ENCODE measurements around the gene RMND5A.

The RMND5A gene

GRCh38 chr2:86768189-86768949, 48.3 kb downstream of the RMND5A start:
- DNase-seq = no peak

GRCh38 chr2:86769838-86770237, 49.7 kb downstream of the RMND5A start:
- no peak for DNase-seq

GRCh38 chr2:86770816-86771301, 50.8 kb downstream of the RMND5A start:
- DNase-seq = no peak

GRCh38 chr2:86772611-86773010, 52.5 kb downstream of the RMND5A start:
- DNase-seq = no peak

GRCh38 chr2:86774862-86775261, 54.8 kb downstream of the RMND5A start:
- no peak for DNase-seq

- DNase-seq = no peak
Measured at GRCh38 chr2:86775338-86775737, 55.2 kb downstream of the RMND5A start.

- no peak for DNase-seq
Measured at GRCh38 chr2:86776532-86776931, 56.4 kb downstream of the RMND5A start.

GRCh38 chr2:86778957-86779356, 58.9 kb downstream of the RMND5A start:
- DNase-seq = no peak

GRCh38 chr2:86779971-86780370, 59.9 kb downstream of the RMND5A start:
- no peak for DNase-seq

- no peak for DNase-seq
Measured at GRCh38 chr2:86781363-86781762, 61.3 kb downstream of the RMND5A start.

GRCh38 chr2:86782748-86783147, 62.7 kb downstream of the RMND5A start:
- DNase-seq = no peak

- DNase-seq = no peak
Measured at GRCh38 chr2:86783615-86784339, 63.7 kb downstream of the RMND5A start.

- no peak for DNase-seq
Measured at GRCh38 chr2:86785456-86785855, 65.4 kb downstream of the RMND5A start.

- no peak for DNase-seq
Measured at GRCh38 chr2:86786001-86786536, 66.0 kb downstream of the RMND5A start.

GRCh38 chr2:86787736-86788135, 67.6 kb downstream of the RMND5A start:
- no peak for DNase-seq

GRCh38 chr2:86788165-86788564, 68.1 kb downstream of the RMND5A start:
- DNase-seq = no peak

- DNase-seq = peak in 1 of 2 experiments; percentile 52
Measured at GRCh38 chr2:86788881-86789686, 69.0 kb downstream of the RMND5A start.

- peak in 1 of 2 experiments; percentile 8 for DNase-seq
Measured at GRCh38 chr2:86789687-86790133, 69.6 kb downstream of the RMND5A start.

- DNase-seq = no peak
Measured at GRCh38 chr2:86790134-86790675, 70.1 kb downstream of the RMND5A start.

- no peak for DNase-seq
Measured at GRCh38 chr2:86790676-86791572, 70.8 kb downstream of the RMND5A start, which contains the start of gene CD8A. Gene CD8A, minus strand, starts transcription at chr2:86790913. Its CDS starts 88 bp downstream, at chr2:86790825.

- no peak for DNase-seq
Measured at GRCh38 chr2:86791573-86791972, 71.5 kb downstream of the RMND5A start.

Data from NCI-H524 (cell line).